Measurements from ENCODE around the gene NPPB. TPM values are rescaled to one million over a fixed set of nuclear protein-coding genes. Genes with fewer than 3 reads are reported as not detected.

NPPB gene
- total RNA-seq, 1 donor: not detected

DNA sequence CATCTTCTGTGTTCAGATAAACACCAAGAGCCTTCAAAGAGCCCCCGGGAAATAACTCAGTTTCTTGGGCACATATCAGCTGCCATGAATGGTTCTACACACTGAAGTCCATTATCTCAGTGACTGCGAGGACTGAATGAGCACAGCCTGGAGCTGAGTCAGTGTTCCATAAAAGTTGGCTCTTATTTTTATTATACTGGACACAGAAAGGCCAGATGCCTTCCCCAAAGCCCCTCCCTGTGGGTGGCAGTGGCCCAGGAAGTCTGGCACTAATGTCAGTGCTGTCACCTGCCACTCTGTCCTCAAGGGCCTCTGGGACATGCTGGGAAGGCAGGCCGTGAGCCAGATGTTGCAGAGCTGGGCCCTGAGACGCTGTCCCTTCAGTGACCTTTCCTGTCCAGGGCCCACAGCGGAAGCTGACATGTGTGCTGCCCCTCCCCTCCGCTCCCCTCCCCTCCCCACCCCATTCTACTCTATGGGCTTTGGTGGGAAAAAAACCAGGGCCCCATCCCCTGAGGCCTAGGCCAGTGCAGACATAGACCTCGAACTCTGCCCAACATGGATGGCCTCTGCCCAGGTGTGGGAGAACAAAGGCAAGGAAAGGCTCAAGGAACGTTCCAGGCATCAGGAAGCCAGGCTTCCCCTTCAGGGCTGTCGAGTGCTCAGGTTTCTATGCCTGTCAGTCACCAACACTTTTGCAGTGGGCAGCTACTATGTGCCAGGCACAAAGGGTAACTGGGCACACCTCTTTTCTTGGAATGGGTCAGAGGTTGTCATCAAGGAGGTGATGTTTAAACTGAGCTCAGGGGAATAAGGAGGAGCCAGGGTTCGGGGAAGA lies 22.4 kb upstream of the NPPB start:
- DNase-seq (ENCODE audit: insufficient read length, low spot score, missing footprints): peak; percentile 68
- Histone ChIP-seq H3K79me2 (ENCODE audit: insufficient read depth, low read length) (no peaks in the 10 kb centered on the region), H2AFZ (ENCODE audit: low read length) (no peak overlapping the region), H4K20me1 (ENCODE audit: insufficient read depth, low read length) (no peaks in the 10 kb centered on the region), H3K27me3 (ENCODE audit: insufficient read depth, low read length) (peaks cover 4% of the 10 kb centered on the region), H3K4me1 (ENCODE audit: insufficient read depth, low read length) (no peaks in the 10 kb centered on the region), H3K9me3 (ENCODE audit: low read depth, low read length) (no peaks in the 10 kb centered on the region), H3K36me3 (ENCODE audit: insufficient read depth, low read length) (no peaks in the 10 kb centered on the region), H3K4me2 (ENCODE audit: insufficient read depth, low read length) (no peak overlapping the region), H3K4me3 (ENCODE audit: insufficient read depth, low read length) (no peak overlapping the region), H3K27ac (ENCODE audit: low read depth, low read length) (no peak overlapping the region)
- TF ChIP-seq, protein P1, sequence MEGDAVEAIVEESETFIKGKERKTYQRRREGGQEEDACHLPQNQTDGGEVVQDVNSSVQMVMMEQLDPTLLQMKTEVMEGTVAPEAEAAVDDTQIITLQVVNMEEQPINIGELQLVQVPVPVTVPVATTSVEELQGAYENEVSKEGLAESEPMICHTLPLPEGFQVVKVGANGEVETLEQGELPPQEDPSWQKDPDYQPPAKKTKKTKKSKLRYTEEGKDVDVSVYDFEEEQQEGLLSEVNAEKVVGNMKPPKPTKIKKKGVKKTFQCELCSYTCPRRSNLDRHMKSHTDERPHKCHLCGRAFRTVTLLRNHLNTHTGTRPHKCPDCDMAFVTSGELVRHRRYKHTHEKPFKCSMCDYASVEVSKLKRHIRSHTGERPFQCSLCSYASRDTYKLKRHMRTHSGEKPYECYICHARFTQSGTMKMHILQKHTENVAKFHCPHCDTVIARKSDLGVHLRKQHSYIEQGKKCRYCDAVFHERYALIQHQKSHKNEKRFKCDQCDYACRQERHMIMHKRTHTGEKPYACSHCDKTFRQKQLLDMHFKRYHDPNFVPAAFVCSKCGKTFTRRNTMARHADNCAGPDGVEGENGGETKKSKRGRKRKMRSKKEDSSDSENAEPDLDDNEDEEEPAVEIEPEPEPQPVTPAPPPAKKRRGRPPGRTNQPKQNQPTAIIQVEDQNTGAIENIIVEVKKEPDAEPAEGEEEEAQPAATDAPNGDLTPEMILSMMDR (IDR thresholded peaks at IDR 0.05; ENCODE audit: extremely low read depth, low read depth, low read length): no peak

DNA sequence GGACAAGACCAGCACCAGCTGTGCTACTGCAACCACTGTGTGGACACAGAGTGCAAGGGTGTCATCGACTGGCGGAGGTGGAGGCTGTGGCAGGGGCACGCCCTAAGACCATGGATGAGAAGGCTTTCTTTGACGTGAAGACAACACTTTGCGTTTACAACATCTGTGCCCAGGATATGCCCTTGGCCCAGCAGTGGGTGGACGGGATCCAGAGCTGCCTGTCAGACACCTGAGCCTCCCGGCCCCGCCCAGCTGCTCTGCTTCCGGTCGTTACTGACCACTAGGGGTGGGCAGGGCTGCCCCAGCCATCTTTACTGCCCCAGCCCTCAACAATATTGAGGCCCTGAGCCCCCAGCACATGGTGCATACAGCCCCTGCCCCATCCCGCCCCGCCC lies 21.4 kb upstream of the NPPB start:
- Histone ChIP-seq H4K20me1 (ENCODE audit: insufficient read depth, low read length) (no peaks in the 10 kb centered on the region), H3K27me3 (ENCODE audit: insufficient read depth, low read length) (peaks cover 8% of the 10 kb centered on the region)

DNA sequence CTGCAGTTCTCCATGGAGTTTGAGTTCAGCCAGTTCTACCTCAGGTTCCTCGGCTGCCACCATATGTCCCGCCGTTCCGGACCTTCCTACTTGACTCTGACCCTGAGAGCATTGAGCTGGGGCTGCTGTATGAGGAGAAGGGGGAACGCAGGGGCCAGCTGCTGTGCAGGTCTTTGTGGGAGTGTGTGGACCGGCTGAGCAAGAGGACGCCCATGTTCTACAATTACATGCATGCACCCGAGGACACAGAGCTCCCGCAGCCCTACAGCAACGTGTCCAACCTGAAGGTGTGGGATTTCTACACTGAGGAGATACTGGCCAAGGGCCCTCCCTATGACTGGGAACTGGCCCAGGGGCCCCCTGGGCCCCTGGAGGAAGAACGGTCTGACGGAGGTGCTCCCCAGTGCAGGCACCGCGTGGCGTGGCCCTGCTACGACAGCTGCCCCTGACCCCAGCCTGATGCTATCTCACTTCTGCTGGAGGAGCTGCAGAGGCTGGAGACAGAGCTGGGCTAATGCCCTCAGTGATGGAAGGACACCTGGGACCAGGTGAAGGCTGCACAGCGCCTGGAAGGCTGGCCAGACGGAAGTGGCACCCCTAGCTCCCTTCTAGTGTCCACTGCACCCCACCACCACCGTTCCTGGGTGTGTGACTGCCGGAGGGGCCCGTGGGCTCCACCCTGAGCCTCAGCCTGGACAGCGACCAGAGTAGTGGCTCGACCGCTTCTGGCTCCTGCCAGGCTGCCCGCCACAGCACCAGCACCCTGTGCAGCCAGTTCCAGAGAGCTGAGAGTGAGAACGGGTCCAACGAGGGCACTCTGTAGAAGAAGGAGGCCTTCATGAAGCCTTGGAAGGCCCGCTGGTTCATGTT lies 20.8 kb upstream of the NPPB start:
- Histone ChIP-seq H3K4me1 (ENCODE audit: insufficient read depth, low read length) (no peaks in the 10 kb centered on the region), H3K4me3 (ENCODE audit: insufficient read depth, low read length) (no peak overlapping the region), H3K79me2 (ENCODE audit: insufficient read depth, low read length) (no peaks in the 10 kb centered on the region), H3K4me2 (ENCODE audit: insufficient read depth, low read length) (no peak overlapping the region), H3K27ac (ENCODE audit: low read depth, low read length) (no peak overlapping the region), H3K36me3 (ENCODE audit: insufficient read depth, low read length) (no peaks in the 10 kb centered on the region), H3K9me3 (ENCODE audit: low read depth, low read length) (no peaks in the 10 kb centered on the region), H2AFZ (ENCODE audit: low read length) (no peak overlapping the region), H3K27me3 (ENCODE audit: insufficient read depth, low read length) (peaks cover 8% of the 10 kb centered on the region), H4K20me1 (ENCODE audit: insufficient read depth, low read length) (no peaks in the 10 kb centered on the region)
- TF ChIP-seq, protein P1 (IDR thresholded peaks at IDR 0.05; ENCODE audit: extremely low read depth, low read depth, low read length): no peak
- DNase-seq (ENCODE audit: insufficient read length, low spot score, missing footprints): peak; percentile 49

More for the DNA sequence above, 21.4 kb upstream of the NPPB start:
- Histone ChIP-seq H3K4me3 (ENCODE audit: insufficient read depth, low read length) (no peak overlapping the region), H2AFZ (ENCODE audit: low read length) (no peak overlapping the region), H3K4me2 (ENCODE audit: insufficient read depth, low read length) (no peak overlapping the region), H3K9me3 (ENCODE audit: low read depth, low read length) (no peaks in the 10 kb centered on the region), H3K36me3 (ENCODE audit: insufficient read depth, low read length) (no peaks in the 10 kb centered on the region), H3K79me2 (ENCODE audit: insufficient read depth, low read length) (no peaks in the 10 kb centered on the region), H3K27ac (ENCODE audit: low read depth, low read length) (no peak overlapping the region), H3K4me1 (ENCODE audit: insufficient read depth, low read length) (no peaks in the 10 kb centered on the region)
- TF ChIP-seq, protein P1 (IDR thresholded peaks at IDR 0.05; ENCODE audit: extremely low read depth, low read depth, low read length): no peak
- DNase-seq (ENCODE audit: insufficient read length, low spot score, missing footprints): peak; percentile 22

DNA sequence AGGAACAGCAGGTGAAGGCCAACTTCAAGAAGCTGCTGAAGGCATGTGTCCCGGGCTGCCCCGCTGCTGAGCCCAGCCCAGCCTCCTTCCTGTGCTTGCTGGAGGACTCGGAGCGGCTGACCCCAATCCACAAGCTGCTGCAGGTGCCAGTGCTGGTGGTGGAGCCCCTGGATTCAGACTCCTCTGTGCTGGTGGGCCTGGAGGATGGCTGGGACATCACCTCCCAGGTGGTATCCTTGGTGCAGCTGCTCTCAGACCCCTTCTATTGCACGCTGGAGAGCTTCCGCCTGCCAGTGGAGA lies 20.1 kb upstream of the NPPB start:
- Histone ChIP-seq H3K27ac (ENCODE audit: low read depth, low read length) (no peak overlapping the region), H2AFZ (ENCODE audit: low read length) (no peak overlapping the region), H3K27me3 (ENCODE audit: insufficient read depth, low read length) (peaks cover 8% of the 10 kb centered on the region), H3K36me3 (ENCODE audit: insufficient read depth, low read length) (no peaks in the 10 kb centered on the region), H3K79me2 (ENCODE audit: insufficient read depth, low read length) (no peaks in the 10 kb centered on the region), H3K4me3 (ENCODE audit: insufficient read depth, low read length) (no peak overlapping the region), H3K9me3 (ENCODE audit: low read depth, low read length) (no peaks in the 10 kb centered on the region), H4K20me1 (ENCODE audit: insufficient read depth, low read length) (no peaks in the 10 kb centered on the region), H3K4me2 (ENCODE audit: insufficient read depth, low read length) (no peak overlapping the region), H3K4me1 (ENCODE audit: insufficient read depth, low read length) (no peaks in the 10 kb centered on the region)
- DNase-seq (ENCODE audit: insufficient read length, low spot score, missing footprints): peak; percentile 62
- TF ChIP-seq, protein P1 (IDR thresholded peaks at IDR 0.05; ENCODE audit: extremely low read depth, low read depth, low read length): no peak

All from osteoblast (primary cell).